ENCODE measurements around the gene PKD1.

Gene PKD1

DNA sequence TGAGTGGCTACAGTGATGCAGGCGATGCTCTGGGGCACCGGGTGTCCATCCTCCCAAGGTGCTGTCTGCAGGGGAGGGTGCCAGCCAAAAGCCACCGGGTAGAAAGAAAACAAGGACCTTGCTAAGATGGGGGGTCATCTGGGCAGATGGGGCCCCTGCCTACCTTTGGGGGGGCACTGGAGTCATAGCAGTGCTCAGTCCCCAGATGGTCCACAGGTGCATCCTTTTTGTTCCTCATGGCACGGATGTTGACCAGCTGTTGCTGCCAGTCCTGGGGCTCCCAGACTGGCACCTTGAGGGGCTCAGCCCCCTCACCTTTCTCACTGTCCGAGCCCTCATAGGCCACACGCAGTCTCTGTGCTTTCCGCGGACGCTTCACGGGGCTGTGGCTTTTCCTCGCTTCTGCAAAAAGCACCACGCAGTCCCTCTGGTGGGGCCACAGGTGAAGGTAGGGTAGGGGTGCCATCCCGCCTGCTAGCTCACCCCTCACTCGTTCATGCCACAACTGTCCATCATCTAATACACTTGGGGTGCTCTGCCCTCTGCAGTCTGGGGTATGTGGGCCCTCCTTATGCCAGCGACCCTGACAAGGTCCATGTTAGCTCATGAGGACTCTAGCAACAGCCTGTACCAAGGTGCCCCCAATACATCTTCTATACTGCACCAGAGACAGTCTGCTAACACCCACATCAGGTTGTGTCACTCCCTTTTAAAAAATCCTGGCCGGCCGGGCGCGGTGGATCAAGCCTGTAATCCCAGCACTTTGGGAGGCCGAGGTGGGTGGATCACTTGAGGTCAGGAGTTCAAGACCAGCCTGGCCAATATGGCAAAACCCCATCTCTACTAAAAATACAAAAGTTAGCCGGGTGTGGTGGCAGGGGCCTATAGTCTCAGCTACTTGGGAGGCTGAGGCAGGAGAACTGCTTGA lies 89.5 kb downstream of the PKD1 start:
- DNase-seq (ENCODE audit: low read depth): no peak

DNA sequence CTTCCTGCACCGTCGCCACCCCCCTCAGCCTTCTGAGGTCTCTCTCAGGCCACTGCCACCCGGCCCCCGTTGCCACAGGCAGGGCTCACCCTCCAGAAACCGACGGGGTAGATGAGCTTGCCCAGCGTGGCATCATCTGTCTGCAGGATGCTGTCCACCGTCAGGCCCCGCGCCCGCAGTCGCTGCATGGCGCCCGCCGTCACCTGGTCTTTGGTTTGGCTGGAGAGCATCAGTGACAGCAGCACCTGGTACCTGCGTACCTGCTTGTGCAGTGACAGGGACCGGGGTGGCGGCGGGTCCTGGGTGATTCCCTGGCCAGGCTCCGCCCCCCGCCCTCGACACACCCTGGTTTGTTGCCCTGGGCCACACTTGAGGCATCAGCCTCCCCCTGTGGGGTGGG lies 91.2 kb downstream of the PKD1 start:
- no peak for DNase-seq (ENCODE audit: low read depth)

- DNase-seq (ENCODE audit: low read depth): no peak
These were observed 91.8 kb downstream of the PKD1 start for GRCh38 chr16:2043667-2044451.

- no peak for DNase-seq (ENCODE audit: low read depth)
These were observed 92.6 kb downstream of the PKD1 start for GRCh38 chr16:2042986-2043666.

- no peak for DNase-seq (ENCODE audit: low read depth)
These were observed 93.3 kb downstream of the PKD1 start for GRCh38 chr16:2042171-2042985.

GRCh38 chr16:2040787-2041522 lies 94.7 kb downstream of the PKD1 start:
- no peak for DNase-seq (ENCODE audit: low read depth)

- DNase-seq (ENCODE audit: low read depth): no peak
These were observed 95.5 kb downstream of the PKD1 start for GRCh38 chr16:2040041-2040786.

DNA sequence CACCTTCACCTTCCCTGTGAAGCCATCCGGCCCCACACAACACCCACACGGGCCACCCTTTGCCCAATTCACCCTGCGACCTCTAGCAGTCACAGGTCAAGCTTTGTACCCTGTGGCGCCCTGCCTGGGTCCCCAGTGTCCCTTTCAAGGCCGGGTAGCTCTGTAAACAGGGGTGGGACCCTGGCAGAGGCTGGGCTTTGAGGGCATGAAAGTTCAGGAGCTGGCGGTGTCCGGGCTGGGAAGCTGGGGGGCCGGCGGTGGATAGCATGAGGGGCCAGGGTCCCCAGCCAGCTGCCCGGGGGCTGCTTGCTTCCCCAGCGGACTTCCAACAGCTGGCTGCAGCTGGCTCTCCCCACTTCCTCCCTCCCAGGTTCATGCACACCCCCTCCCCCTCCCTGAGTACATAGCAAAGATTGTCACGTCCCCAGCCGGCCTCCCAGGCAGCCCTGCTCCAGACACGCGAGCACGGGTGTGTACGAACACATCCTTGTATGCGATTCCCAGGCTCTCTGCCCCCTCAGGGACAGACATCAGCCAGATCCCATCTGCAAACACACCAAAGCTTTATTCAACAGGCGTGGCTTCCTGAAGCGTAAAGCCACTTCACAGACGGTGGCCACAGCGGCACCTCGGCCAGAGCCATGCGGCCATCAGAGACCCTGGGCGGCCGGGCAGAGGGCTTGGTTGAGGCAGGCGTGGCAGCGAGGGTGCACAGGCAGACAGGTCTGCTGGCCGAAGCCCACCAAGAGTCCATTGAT lies 96.2 kb downstream of the PKD1 start:
- peak; percentile 42 for DNase-seq (ENCODE audit: low read depth)
